D721Med (cell line): Measurements from ENCODE around the gene NRXN3.
A peak's percentile ranks its signal among the peaks of the same experiment; 100 is the strongest.

Experiments
- DNase-seq: peaks from one replicate; pipeline ENCODE4 v3.0.0; 2011; ENCODE audit warnings: low spot score; ENCODE audit not compliant: insufficient read length
- FAIRE-seq: peaks from 2 replicates; lab custom pipeline; 2011; peaks lifted over from hg19 to GRCh38; lab: Jason Lieb, UNC
- CTCF ChIP-seq: IDR thresholded peaks from 2 replicates; pipeline ENCODE4 v1.5.1; 2012; ENCODE audit warnings: mild to moderate bottlenecking, control low read depth; ENCODE audit not compliant: insufficient read depth; ENCODE audit errors: missing control alignments

The NRXN3 gene

GRCh38 chr14:79911744-79912143, 1741.6 kb downstream of the NRXN3 start:
- DNase-seq (no peak), FAIRE-seq (no peak)
- no peak for TF ChIP-seq CTCF

- FAIRE-seq (peak; percentile 38), DNase-seq (no peak)
- no peak for TF ChIP-seq CTCF
These were observed 1744.4 kb downstream of the NRXN3 start for GRCh38 chr14:79914595-79914994.

GRCh38 chr14:79915406-79915805, 1745.2 kb downstream of the NRXN3 start:
- peak; percentile 1 for TF ChIP-seq CTCF
- DNase-seq (no peak), FAIRE-seq (no peak)

GRCh38 chr14:79916281-79916680, 1746.1 kb downstream of the NRXN3 start:
- no peak for DNase-seq
- FAIRE-seq: no peak

GRCh38 chr14:79916892-79917291, 1746.7 kb downstream of the NRXN3 start:
- no peak for DNase-seq
- FAIRE-seq: no peak
- no peak for TF ChIP-seq CTCF

More at GRCh38 chr14:79916281-79916680, 1746.1 kb downstream of the NRXN3 start:
- TF ChIP-seq CTCF: no peak
